SK-N-SH treated with all-trans-retinoic acid at 6 μM for 48 hours (cell line): Measurements from ENCODE around the gene TNS1.

ENCODE experiments used
- ISL1 ChIP-seq: fragments of 250-450 bp; sonication (Bioruptor Pico); IDR thresholded peaks from 2 replicates; pipeline ENCODE4 v2.1.2; 2022; ENCODE audit warnings: mild to moderate bottlenecking, moderate library complexity
- ZNF565 ChIP-seq: fragments of 450-650 bp; formaldehyde crosslinking; conservative IDR thresholded peaks from 2 replicates; pipeline ENCODE4 v1.5.0; 2020; ENCODE audit warnings: low read depth, mild to moderate bottlenecking, moderate library complexity
- TF ChIP-seq, protein P1 (sequence below): fragments of 250-450 bp; sonication (Bioruptor Pico); IDR thresholded peaks from 2 replicates; pipeline ENCODE4 v1.8.0; 2020; ENCODE audit warnings: mild to moderate bottlenecking, moderate library complexity, borderline replicate concordance
- TF ChIP-seq, protein P2 (sequence below): fragments of 250-450 bp; sonication (Bioruptor Pico); IDR thresholded peaks from 2 replicates; pipeline ENCODE4 v1.8.0; 2021; ENCODE audit warnings: low read depth, mild to moderate bottlenecking, moderate library complexity, borderline replicate concordance

- TF ChIP-seq ISL1 (CRISPR knock-in tag): no peak
- no peak for TF ChIP-seq ZNF565 (CRISPR knock-in tag)
- TF ChIP-seq, protein P1, sequence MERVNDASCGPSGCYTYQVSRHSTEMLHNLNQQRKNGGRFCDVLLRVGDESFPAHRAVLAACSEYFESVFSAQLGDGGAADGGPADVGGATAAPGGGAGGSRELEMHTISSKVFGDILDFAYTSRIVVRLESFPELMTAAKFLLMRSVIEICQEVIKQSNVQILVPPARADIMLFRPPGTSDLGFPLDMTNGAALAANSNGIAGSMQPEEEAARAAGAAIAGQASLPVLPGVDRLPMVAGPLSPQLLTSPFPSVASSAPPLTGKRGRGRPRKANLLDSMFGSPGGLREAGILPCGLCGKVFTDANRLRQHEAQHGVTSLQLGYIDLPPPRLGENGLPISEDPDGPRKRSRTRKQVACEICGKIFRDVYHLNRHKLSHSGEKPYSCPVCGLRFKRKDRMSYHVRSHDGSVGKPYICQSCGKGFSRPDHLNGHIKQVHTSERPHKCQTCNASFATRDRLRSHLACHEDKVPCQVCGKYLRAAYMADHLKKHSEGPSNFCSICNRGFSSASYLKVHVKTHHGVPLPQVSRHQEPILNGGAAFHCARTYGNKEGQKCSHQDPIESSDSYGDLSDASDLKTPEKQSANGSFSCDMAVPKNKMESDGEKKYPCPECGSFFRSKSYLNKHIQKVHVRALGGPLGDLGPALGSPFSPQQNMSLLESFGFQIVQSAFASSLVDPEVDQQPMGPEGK (CRISPR knock-in tag): no peak
- TF ChIP-seq, protein P2, sequence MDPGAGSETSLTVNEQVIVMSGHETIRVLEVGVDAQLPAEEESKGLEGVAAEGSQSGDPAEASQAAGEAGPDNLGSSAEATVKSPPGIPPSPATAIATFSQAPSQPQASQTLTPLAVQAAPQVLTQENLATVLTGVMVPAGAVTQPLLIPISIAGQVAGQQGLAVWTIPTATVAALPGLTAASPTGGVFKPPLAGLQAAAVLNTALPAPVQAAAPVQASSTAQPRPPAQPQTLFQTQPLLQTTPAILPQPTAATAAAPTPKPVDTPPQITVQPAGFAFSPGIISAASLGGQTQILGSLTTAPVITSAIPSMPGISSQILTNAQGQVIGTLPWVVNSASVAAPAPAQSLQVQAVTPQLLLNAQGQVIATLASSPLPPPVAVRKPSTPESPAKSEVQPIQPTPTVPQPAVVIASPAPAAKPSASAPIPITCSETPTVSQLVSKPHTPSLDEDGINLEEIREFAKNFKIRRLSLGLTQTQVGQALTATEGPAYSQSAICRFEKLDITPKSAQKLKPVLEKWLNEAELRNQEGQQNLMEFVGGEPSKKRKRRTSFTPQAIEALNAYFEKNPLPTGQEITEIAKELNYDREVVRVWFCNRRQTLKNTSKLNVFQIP (CRISPR knock-in tag): no peak
These were observed 173.4 kb downstream of the TNS1 start for GRCh38 chr2:217829420-217829819.
